DMS 273 (cell line): ENCODE measurements around the gene VPS13A.

Experiments
- DNase-seq: peaks from one replicate; lab custom pipeline; 2025; ENCODE audit not compliant: unreplicated experiment; lab: John Stamatoyannopoulos, UW

VPS13A gene

GRCh38 chr9:77454663-77455062, 277.3 kb downstream of the VPS13A start:
- DNase-seq, result no peak

- peak; percentile 60 for DNase-seq
Observed at GRCh38 chr9:77455312-77455927, 278.1 kb downstream of the VPS13A start.

GRCh38 chr9:77456829-77457437, 279.6 kb downstream of the VPS13A start:
- DNase-seq, result peak; percentile 91

GRCh38 chr9:77457916-77458592, 280.7 kb downstream of the VPS13A start:
- DNase-seq, result peak; percentile 85

GRCh38 chr9:77460938-77461337, 283.6 kb downstream of the VPS13A start:
- DNase-seq, result no peak

- no peak for DNase-seq
Observed at GRCh38 chr9:77462066-77462465, 284.7 kb downstream of the VPS13A start.

GRCh38 chr9:77463151-77463550, 285.8 kb downstream of the VPS13A start:
- no peak for DNase-seq

GRCh38 chr9:77464661-77465060, 287.3 kb downstream of the VPS13A start:
- no peak for DNase-seq

- DNase-seq, result no peak
Observed at GRCh38 chr9:77469515-77470231, 292.3 kb downstream of the VPS13A start.
